Lung (tissue), 12 donors: Measurements from ENCODE around the gene SPATA12. TPM values are rescaled to one million over a fixed set of nuclear protein-coding genes. Genes with fewer than 3 reads are reported as not detected.

Experiments
- ATAC-seq: fragments of 200-7000 bp; cut with Tn5 transposase; one replicate; pipeline ENCODE4 v1.9.1; 2020; ENCODE audit warnings: moderate number of reproducible peaks; ENCODE audit not compliant: insufficient read depth, low FRiP score
- DNase-seq, 3 donors: peaks; one replicate each; pipeline ENCODE4 v3.0.0-alpha.2; 2013 to 2017
- H3K27ac ChIP-seq, 2 donors: one replicate each; pipeline ENCODE4 v1.5.1; 2013; ENCODE audit warnings: mild to moderate bottlenecking in 2 of 2, moderate library complexity in 2 of 2, control low read depth in 1 of 2, inconsistent platforms in 1 of 2, low read depth in 1 of 2, low read length in 1 of 2
- H3K27me3 ChIP-seq, 3 donors: one replicate each; pipeline ENCODE4 v1.5.1; 2013; ENCODE audit warnings: low read length in 2 of 3; ENCODE audit not compliant: control insufficient read depth in 3 of 3, insufficient read depth in 3 of 3
- H3K36me3 ChIP-seq, 4 donors: one replicate each; pipeline ENCODE4 v1.5.1; 2013; ENCODE audit warnings: low read length in 4 of 4, mild to moderate bottlenecking in 1 of 4, moderate library complexity in 1 of 4; ENCODE audit not compliant: control insufficient read depth in 4 of 4, insufficient read depth in 4 of 4
- H3K4me1 ChIP-seq, 5 donors: one replicate each; pipeline ENCODE4 v1.5.1; 2013; ENCODE audit warnings: low read length in 5 of 5, mild to moderate bottlenecking in 2 of 5, moderate library complexity in 1 of 5; ENCODE audit not compliant: control insufficient read depth in 5 of 5, insufficient read depth in 5 of 5
- H3K4me3 ChIP-seq: one replicate; pipeline ENCODE4 v1.5.1; 2013; ENCODE audit warnings: mild to moderate bottlenecking, control low read depth, moderate library complexity
- H3K9ac ChIP-seq, 2 donors: one replicate each; pipeline ENCODE4 v1.5.1; 2013; ENCODE audit warnings: low read length in 2 of 2, control low read depth in 1 of 2; ENCODE audit not compliant: insufficient read depth in 1 of 2
- H3K9me3 ChIP-seq, 4 donors: one replicate each; pipeline ENCODE4 v1.5.1; 2013; ENCODE audit warnings: low read length in 3 of 4, mild to moderate bottlenecking in 1 of 4, moderate library complexity in 1 of 4; ENCODE audit not compliant: control insufficient read depth in 4 of 4, insufficient read depth in 3 of 4
- CTCF ChIP-seq: IDR thresholded peaks from 2 replicates; pipeline ENCODE4 v1.5.1; 2012; ENCODE audit warnings: mild to moderate bottlenecking; ENCODE audit errors: control extremely low read depth, extremely low read depth
- WGBS, 2 donors: extraction: QIAGEN DNeasy Blood & Tissue Kit; methylation state at CpG; one replicate each; pipeline ENCODE4 v1.1.7; 2013; 5-methylcytosine and 5-hydroxymethylcytosine counted together
- polyA plus RNA-seq, 2 donors: library from polyadenylated mRNA; stranded (reverse); fragments of 200-250 nt; gene quantifications; one replicate each; pipeline ENCODE4 v1.2.1, GENCODE V29; 2013
- total RNA-seq, 2 donors: library from RNA; depleted of rRNA in 1 of 2; stranded (reverse); fragments of >200 nt in 1 of 2; gene quantifications; one replicate each; pipeline ENCODE4 v1.2.1, GENCODE V29; 2014 to 2021
- donor health status: control.
- donor health status: control.
- donor health status: Bipolar disorder and iron deficiency.
- donor health status: healthy.
- donor health status: DM: yes; HTN: yes; CAD: no.

SPATA12 gene
- total and polyA plus RNA-seq, 4 donors = 0.08 to 0.15 (median 0.08) TPM; not detected in 1

GRCh38 chr3:57066471-57066870 lies 6.0 kb downstream of the SPATA12 start:
- DNase-seq (no peak), ATAC-seq (no peak)
- Histone ChIP-seq H3K9me3 (no peaks in the 10 kb centered on the region), H3K4me1 (peaks cover 0 to 3% (median 0%) of the 10 kb centered on the region in 5 donors), H3K9ac (no peak overlapping the region), H3K27me3 (no peaks in the 10 kb centered on the region), H3K27ac (no peak overlapping the region), H3K4me3 (no peak overlapping the region), H3K36me3 (no peaks in the 10 kb centered on the region)
- no peak for TF ChIP-seq CTCF
- 95 to 97% methylated on average over 6 of the region's 6 CpGs for WGBS, 2 donors

GRCh38 chr3:57068437-57069089 lies 8.1 kb downstream of the SPATA12 start:
- H3K27me3 ChIP-seq = no peaks in the 10 kb centered on the region
- no peak overlapping the region for H3K4me3 ChIP-seq
- H3K9me3 ChIP-seq = no peaks in the 10 kb centered on the region
- H3K4me1 ChIP-seq = no peaks in the 10 kb centered on the region
- no peaks in the 10 kb centered on the region for H3K36me3 ChIP-seq
- peak overlapping the region in 1 of 2 donors; percentile 43 for H3K27ac ChIP-seq
- ATAC-seq (peak; percentile 59), DNase-seq (no peak)
- H3K9ac ChIP-seq = no peak overlapping the region
- no peak for TF ChIP-seq CTCF
- 56 to 62% methylated on average over 11 of the region's 11 CpGs for WGBS, 2 donors

- WGBS, 2 donors = 47 to 75% methylated on average over 6 of the region's 6 CpGs
- H3K27me3 ChIP-seq = no peaks in the 10 kb centered on the region
- H3K9ac ChIP-seq = no peak overlapping the region
- no peaks in the 10 kb centered on the region for H3K36me3 ChIP-seq
- DNase-seq (peak in 1 of 3 donors; percentile 43), ATAC-seq (no peak)
- TF ChIP-seq CTCF = no peak
- no peaks in the 10 kb centered on the region for H3K4me1 ChIP-seq
- H3K9me3 ChIP-seq = no peaks in the 10 kb centered on the region
- no peak overlapping the region for H3K27ac ChIP-seq
- no peak overlapping the region for H3K4me3 ChIP-seq
Measured at GRCh38 chr3:57069503-57069902, 9.0 kb downstream of the SPATA12 start.

- WGBS, 2 donors = 94 to 100% methylated on average over 3 of the region's 3 CpGs
- ATAC-seq = no peak
- Histone ChIP-seq H3K4me1 (peaks cover 0 to 3% (median 0%) of the 10 kb centered on the region in 5 donors), H3K27ac (no peak overlapping the region), H3K4me3 (no peak overlapping the region), H3K36me3 (no peaks in the 10 kb centered on the region), H3K9ac (no peak overlapping the region), H3K27me3 (peaks cover 0 to 10% (median 3%) of the 10 kb centered on the region in 3 donors), H3K9me3 (no peaks in the 10 kb centered on the region)
- no peak for DNase-seq
- TF ChIP-seq CTCF = no peak
Measured at GRCh38 chr3:57073628-57074027, 13.2 kb downstream of the SPATA12 start.
